HepG2 (cell line): Measurements from ENCODE around the gene SLIT1. TPM values are rescaled to one million over a fixed set of nuclear protein-coding genes. Genes with fewer than 3 reads are reported as not detected.

Experiments
- ATAC-seq: fragments of 200-7000 bp; cut with Tn5 transposase; 3 replicates; pipeline ENCODE4 v1.9.1; 2020; ENCODE audit warnings: mild to moderate bottlenecking, moderate library complexity
- BruUV-seq: library from RNA; stranded (reverse); fragments of 400-500 nt; replicated peaks from 2 replicates; lab custom pipeline; 2021; lab: Mats Ljungman, UMichigan
- CTCF ChIA-PET: fragments of 300-600 bp; formaldehyde crosslinking; extraction: SDS; loops from one replicate; lab custom pipeline; 2021; ENCODE audit warnings: low total read pairs, inconsistent platforms, low intra/inter-chr PET ratio; lab: Yijun Ruan, JAX
- POLR2A ChIA-PET: fragments of 350-600 bp; sonication (Branson Sonifier 250); formaldehyde crosslinking; loops from one replicate; lab custom pipeline; 2020; ENCODE audit warnings: antibody characterized with exemption, inconsistent platforms; lab: Yijun Ruan, JAX
- DNase-seq: peaks from one replicate; pipeline ENCODE4 v3.0.0-alpha.2; 2015; ENCODE audit warnings: low spot score
- FAIRE-seq: peaks from 3 replicates; lab custom pipeline; 2011; peaks lifted over from hg19 to GRCh38; lab: Jason Lieb, UNC
- H2AFZ ChIP-seq: one replicate; pipeline ENCODE4 v1.6.1; 2011; ENCODE audit warnings: low read length, inconsistent platforms
- H3K27ac ChIP-seq: fragments of 300-600 bp; 3 replicates; pipeline ENCODE4 v1.8.0; 2011; ENCODE audit warnings: mixed run types, mild to moderate bottlenecking, mixed read lengths, low read length, inconsistent platforms; ENCODE audit not compliant: insufficient read depth; ENCODE audit errors: extremely low read length
- H3K27me3 ChIP-seq, 2 experiments: fragments of 200-600 bp in 1 of 2; 2 replicates in 1 of 2; 3 replicates in 1 of 2; pipeline versions ENCODE4 v1.6.0 to v1.8.0; 2011; ENCODE audit warnings: low read length in 2 of 2, mild to moderate bottlenecking in 2 of 2, moderate library complexity in 2 of 2, inconsistent platforms in 1 of 2; ENCODE audit not compliant: insufficient read depth in 2 of 2, control insufficient read depth in 1 of 2
- H3K36me3 ChIP-seq, 2 experiments: fragments of 200-600 bp in 1 of 2; replicated peaks in 1 of 2; 2 replicates in 1 of 2; 3 replicates in 1 of 2; pipeline versions ENCODE4 v1.5.1 to v1.8.0; 2011; ENCODE audit warnings: low read length in 2 of 2, inconsistent platforms in 1 of 2; ENCODE audit not compliant: insufficient read depth in 2 of 2, control insufficient read depth in 1 of 2
- H3K4me1 ChIP-seq: 2 replicates; pipeline ENCODE4 v1.5.1; 2012; ENCODE audit warnings: low read length, inconsistent platforms; ENCODE audit not compliant: insufficient read depth
- H3K4me2 ChIP-seq: 2 replicates; pipeline ENCODE4 v1.6.0; 2011; ENCODE audit warnings: low read depth, low read length, inconsistent platforms
- H3K4me3 ChIP-seq, 3 experiments: fragments of 200-600 bp in 1 of 3; sonication (generic), shearing (Covaris generic) in 1 of 3; replicated peaks in 1 of 3; 2 replicates each; pipeline ENCODE4 v1.5.1; 2011 to 2016; ENCODE audit warnings: low read length in 3 of 3, inconsistent platforms in 2 of 3, low read depth in 2 of 3, mild to moderate bottlenecking in 2 of 3, control low read depth in 1 of 3, mixed read lengths in 1 of 3; ENCODE audit not compliant: insufficient read depth in 1 of 3
- H3K79me2 ChIP-seq: one replicate; pipeline ENCODE4 v1.6.1; 2011; ENCODE audit warnings: low read length, inconsistent platforms; ENCODE audit not compliant: insufficient read depth
- H3K9ac ChIP-seq: 2 replicates; pipeline ENCODE4 v1.6.0; 2011; ENCODE audit warnings: mild to moderate bottlenecking, low read depth, low read length, inconsistent platforms; ENCODE audit not compliant: insufficient read depth
- H3K9me3 ChIP-seq: 2 replicates; pipeline ENCODE4 v1.5.1; 2012; ENCODE audit warnings: mild to moderate bottlenecking, low read length
- H4K20me1 ChIP-seq: 2 replicates; pipeline ENCODE4 v1.6.0; 2011; ENCODE audit warnings: inconsistent platforms, mild to moderate bottlenecking, low read length, moderate library complexity; ENCODE audit not compliant: insufficient read depth
- E2F5 ChIP-seq: sonication (generic); formaldehyde crosslinking; conservative IDR thresholded peaks from 2 replicates; pipeline ENCODE4 v1.4.0; 2020; ENCODE audit warnings: missing genetic modification reagents
- HMG20A ChIP-seq: IDR thresholded peaks from 2 replicates; pipeline ENCODE4 v1.6.1; 2016; ENCODE audit warnings: borderline replicate concordance
- NCOR1 ChIP-seq: fragments of 200-600 bp; sonication (generic); IDR thresholded peaks from 2 replicates; pipeline ENCODE4 v1.7.0; 2017; ENCODE audit warnings: antibody characterized with exemption, low read length, borderline replicate concordance
- RERE ChIP-seq: IDR thresholded peaks from 2 replicates; pipeline ENCODE4 v1.6.1; 2016; ENCODE audit warnings: low read depth, missing genetic modification reagents, missing compliant biosample characterization
- RFXANK ChIP-seq: IDR thresholded peaks from 2 replicates; pipeline ENCODE4 v1.6.1; 2016
- SIN3B ChIP-seq: fragments of 150-350 bp; IDR thresholded peaks from 2 replicates; pipeline ENCODE4 v1.6.1; 2014; ENCODE audit warnings: low read length
- SMYD3 ChIP-seq: sonication (generic); formaldehyde crosslinking; IDR thresholded peaks from 2 replicates; pipeline ENCODE4 v1.8.1; 2023; ENCODE audit warnings: mild to moderate bottlenecking, missing genetic modification reagents
- ZFX ChIP-seq: sonication (generic); formaldehyde crosslinking; IDR thresholded peaks from 2 replicates; pipeline ENCODE4 v1.4.0; 2020; ENCODE audit warnings: mild to moderate bottlenecking, low read depth, missing genetic modification reagents, moderate library complexity
- ZNF576 ChIP-seq: sonication (generic); formaldehyde crosslinking; IDR thresholded peaks from 2 replicates; pipeline ENCODE4 v1.4.0; 2020; ENCODE audit warnings: mild to moderate bottlenecking, missing genetic modification reagents
- ZNF768 ChIP-seq: sonication (generic); formaldehyde crosslinking; IDR thresholded peaks from 2 replicates; pipeline ENCODE4 v1.4.0; 2020; ENCODE audit warnings: missing genetic modification reagents
- ZNF784 ChIP-seq: sonication (generic); formaldehyde crosslinking; IDR thresholded peaks from 2 replicates; pipeline ENCODE4 v1.5.1; 2020; ENCODE audit warnings: missing genetic modification reagents, mild to moderate bottlenecking, borderline replicate concordance
- WGBS: methylation state at CpG from one replicate; pipeline ENCODE4 v1.1.6; 2017; ENCODE audit warnings: low lambda C conversion rate; 5-methylcytosine and 5-hydroxymethylcytosine counted together
- in situ Hi-C: cut with HindIII; loops from 2 replicates; pipeline ENCODE4 v1.10.0; 2017; ENCODE audit warnings: low pct_unique_long_range_greater_than_20kb; ENCODE audit not compliant: extremely low pct_ligation_motif_present
- intact Hi-C: fragments of 100-400 bp; cut with micrococcal nuclease; formaldehyde crosslinking; loops from one replicate; pipeline ENCODE4 v1.10.0; 2022; ENCODE audit not compliant: unreplicated experiment
- polyA plus RNA-seq, 8 experiments: library from polyadenylated mRNA; depleted of rRNA in 3 of 8; stranded (reverse) in 7 of 8; unstranded in 1 of 8; fragments of >200 nt; fragmentation: Illumina TruSeq in 4 of 8; extraction: Trizol in 4 of 8; gene quantifications; 2 replicates each; pipeline versions ENCODE4 v1.2.1 to v1.2.3, GENCODE V29; 2011 to 2016; ENCODE audit warnings: low read depth in 4 of 8, missing spikeins in 1 of 8, mixed read lengths in 1 of 8; ENCODE audit not compliant: insufficient read depth in 1 of 8
- total RNA-seq, 5 experiments: library from RNA; depleted of rRNA; stranded (reverse); fragments of >200 nt; fragmentation: Illumina TruSeq; extraction: Trizol; gene quantifications; 2 replicates each; pipeline ENCODE4 v1.2.3, GENCODE V29; 2016; ENCODE audit warnings: low read depth in 1 of 5

SLIT1 gene
- total and polyA plus RNA-seq, 2 of the 13 experiments (the other 11 are each of a cell fraction or from before 2014, with no cell fraction given) = 0.09 to 0.33 TPM

- H3K27me3 ChIP-seq = peaks cover 4 to 82% of the 10 kb centered on the region in 2 experiments
- no peaks in the 10 kb centered on the region for H4K20me1 ChIP-seq
- H3K36me3 ChIP-seq = no peaks in the 10 kb centered on the region
- intact Hi-C loops (no loop called here), in situ Hi-C loops (no loop called here)
- no peak overlapping the region for H3K9ac ChIP-seq
- CTCF ChIA-PET = no interaction called here
- WGBS = 45% methylated on average over 12 of the region's 12 CpGs
- ATAC-seq = no peak
- POLR2A ChIA-PET = no interaction called here
- no peak overlapping the region for H3K4me2 ChIP-seq
- H2AFZ ChIP-seq = no peak overlapping the region
- FAIRE-seq = no peak
- peaks cover under 1% of the 10 kb centered on the region; the same call in 1 of the 2 replicates for H3K4me1 ChIP-seq
- peak; percentile 39; the same call in 1 of the 2 replicates for TF ChIP-seq ZNF768 (CRISPR knock-in tag)
- no peak for TF ChIP-seq NCOR1
- no peak for TF ChIP-seq ZFX
- no peak overlapping the region for H3K27ac ChIP-seq
- H3K79me2 ChIP-seq = no peaks in the 10 kb centered on the region
- no peak for DNase-seq
- no peaks in the 10 kb centered on the region for H3K9me3 ChIP-seq
- H3K4me3 ChIP-seq = no peak overlapping the region
- BruUV-seq = no TSS peak
These were observed 57.1 kb downstream of the SLIT1 start for GRCh38 chr10:97128516-97129154.

- FAIRE-seq (no peak), DNase-seq (no peak), ATAC-seq (no peak)
- H3K4me3 ChIP-seq = no peak overlapping the region
- ChIA-PET CTCF (no interaction called here), POLR2A (interaction anchor here (1.1 kb wide), 1 partner anchor 12 kb away, joined by 3 read pairs; no protein-coding TSS in a partner anchor)
- peaks cover 4 to 84% of the 10 kb centered on the region in 2 experiments for H3K27me3 ChIP-seq
- no TSS peak for BruUV-seq
- no peak overlapping the region for H3K27ac ChIP-seq
- H3K36me3 ChIP-seq = no peaks in the 10 kb centered on the region
- H3K4me2 ChIP-seq = no peak overlapping the region
- no peak overlapping the region for H2AFZ ChIP-seq
- WGBS = 24% methylated on average over 11 of the region's 11 CpGs
- intact Hi-C loops (no loop called here), in situ Hi-C loops (no loop called here)
- no peak overlapping the region for H3K9ac ChIP-seq
- H3K79me2 ChIP-seq = no peaks in the 10 kb centered on the region
- no peaks in the 10 kb centered on the region for H4K20me1 ChIP-seq
- no peaks in the 10 kb centered on the region for H3K4me1 ChIP-seq
- no peaks in the 10 kb centered on the region for H3K9me3 ChIP-seq
- TF ChIP-seq RERE (no peak), E2F5 (CRISPR knock-in tag) (no peak), ZNF576 (no peak), SIN3B (no peak), ZNF784 (CRISPR knock-in tag) (no peak), SMYD3 (no peak), RFXANK (no peak), HMG20A (CRISPR knock-in tag) (no peak)
These were observed 57.7 kb downstream of the SLIT1 start for GRCh38 chr10:97128039-97128492.
